Bone marrow (tissue), 2 donors: ENCODE results near the gene AIF1.

Experiments used
- DNase-seq, 2 donors: peaks; one replicate each; lab custom pipeline; 2025; lab: John Stamatoyannopoulos, UW

AIF1 gene

DNA sequence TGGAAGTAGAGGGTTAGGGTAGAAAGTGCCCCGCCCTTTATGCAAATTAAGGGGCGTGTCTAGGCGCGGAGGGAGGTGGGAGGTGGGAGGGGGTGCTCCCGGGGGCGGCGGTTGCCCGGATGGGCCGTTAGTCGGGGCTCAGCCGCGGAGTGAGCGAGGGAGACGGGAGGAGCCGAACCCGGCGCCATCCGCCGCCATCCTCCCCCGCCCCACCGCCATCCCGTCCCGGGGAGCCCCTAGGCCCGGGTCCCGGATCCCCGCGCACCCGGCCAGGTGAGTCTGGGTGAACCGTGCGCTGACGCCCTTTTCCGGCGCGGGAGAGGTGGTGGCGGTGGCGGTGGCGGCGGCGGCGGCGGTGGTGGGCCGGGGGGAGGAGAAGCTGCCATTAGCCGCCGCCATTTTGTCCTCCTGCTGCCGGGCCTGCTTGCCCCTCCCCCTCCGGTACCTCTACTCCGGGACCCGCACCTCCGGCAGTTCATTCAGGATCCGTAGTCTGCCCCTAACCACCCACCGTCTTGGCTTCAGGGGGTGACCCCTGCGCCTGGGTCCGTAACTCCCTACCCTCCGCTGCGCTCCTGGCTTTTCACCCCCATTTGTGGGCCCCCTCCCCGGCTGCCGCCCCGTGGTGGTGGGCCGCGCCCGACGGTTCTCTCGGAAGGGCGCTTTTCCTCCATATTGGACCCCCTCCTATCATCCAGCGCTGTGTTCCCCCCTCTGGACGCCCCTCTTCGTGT lies 5.7 kb downstream of the AIF1 start, which contains the start of gene PRRC2A:
TSS of gene PRRC2A (plus strand) at position 130 of the 734 bp plus-strand sequence. CDS start 2,075 bp downstream, outside the sequence.
- DNase-seq = peak; percentile 38 to 97

DNA sequence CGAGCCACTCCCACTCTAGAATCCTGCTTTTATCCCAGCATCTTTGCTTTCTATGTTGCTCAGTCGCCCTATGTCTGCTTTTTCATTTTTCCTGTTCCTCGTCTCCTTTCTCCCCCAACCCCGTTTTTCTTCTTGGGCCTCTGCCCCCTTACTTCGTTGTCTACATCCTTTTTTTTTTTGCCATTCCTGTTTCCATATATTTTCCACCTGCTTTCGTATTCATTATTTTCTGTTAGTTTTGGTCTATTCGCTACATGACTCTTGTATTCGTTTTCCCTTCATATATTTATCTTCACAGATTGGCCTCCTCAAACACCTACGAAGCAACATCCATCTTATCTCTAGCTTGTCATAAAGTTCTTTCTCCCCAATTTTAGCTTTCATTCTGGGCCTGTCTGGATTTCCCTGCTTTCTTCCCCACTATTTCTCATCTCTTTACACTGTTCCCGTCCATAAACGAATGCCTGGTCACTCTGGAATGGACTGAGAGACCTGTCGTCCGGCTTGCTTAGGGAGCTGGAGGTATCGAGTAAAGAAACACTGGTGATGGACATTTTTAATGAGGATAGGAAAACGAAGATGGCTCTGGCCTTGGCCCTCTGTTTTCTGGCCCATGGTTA lies 6.4 kb downstream of the AIF1 start:
- DNase-seq = no peak

DNA sequence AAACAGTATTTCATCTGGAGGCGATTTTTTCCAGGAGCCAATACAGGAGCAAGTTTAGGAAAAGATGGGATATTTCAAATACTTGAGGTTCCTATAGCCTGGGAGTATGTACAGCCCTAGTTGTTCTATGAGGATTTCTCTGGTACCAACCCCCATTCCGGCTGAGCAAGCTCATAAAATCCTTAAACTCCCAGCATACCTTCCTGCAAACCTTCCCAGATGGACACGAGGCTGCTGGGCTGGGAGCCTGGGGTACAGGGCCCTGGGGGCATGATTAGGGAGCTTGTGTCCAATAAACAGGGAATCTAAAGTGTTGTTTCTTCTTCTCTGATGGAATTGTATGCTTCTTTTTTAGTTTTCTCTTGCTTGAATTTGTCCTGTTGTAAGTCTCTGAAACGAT lies 7.0 kb downstream of the AIF1 start:
- DNase-seq = no peak

DNA sequence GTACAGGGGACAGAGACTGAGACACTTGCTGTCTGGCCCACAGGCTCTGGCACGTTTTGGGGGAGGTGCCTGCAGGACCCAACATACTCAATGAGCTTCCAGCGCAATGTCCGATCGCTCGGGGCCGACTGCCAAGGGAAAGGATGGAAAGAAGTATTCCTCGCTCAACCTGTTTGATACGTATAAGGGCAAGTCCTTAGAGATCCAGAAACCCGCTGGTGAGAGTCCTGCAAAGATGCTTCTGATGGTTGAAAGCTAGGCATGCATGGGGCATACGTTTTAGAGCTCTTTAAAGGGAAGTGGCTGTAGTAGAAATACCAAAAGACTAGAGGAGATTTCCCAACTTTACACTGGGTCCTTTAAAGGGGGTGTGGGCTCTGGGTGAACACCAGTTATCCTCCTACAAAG lies 7.7 kb downstream of the AIF1 start:
- no peak for DNase-seq

DNA sequence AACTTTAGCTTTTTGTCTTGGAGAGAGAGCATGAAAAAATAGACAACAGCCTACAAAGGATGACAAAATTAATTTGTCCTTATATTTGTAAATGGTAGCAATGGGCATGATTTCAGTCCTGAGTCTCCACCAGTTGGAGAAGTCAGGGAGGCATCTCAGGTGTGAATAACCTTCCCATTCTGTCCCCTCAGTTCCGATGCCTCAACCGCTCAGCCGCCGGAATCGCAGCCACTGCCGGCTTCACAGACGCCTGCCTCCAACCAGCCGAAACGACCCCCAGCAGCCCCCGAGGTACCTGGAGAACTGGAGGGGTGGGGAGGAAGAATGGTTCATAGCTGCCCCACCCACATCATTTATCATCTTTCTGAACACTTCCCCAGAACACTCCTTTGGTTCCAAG lies 9.0 kb downstream of the AIF1 start:
- no peak for DNase-seq

DNA sequence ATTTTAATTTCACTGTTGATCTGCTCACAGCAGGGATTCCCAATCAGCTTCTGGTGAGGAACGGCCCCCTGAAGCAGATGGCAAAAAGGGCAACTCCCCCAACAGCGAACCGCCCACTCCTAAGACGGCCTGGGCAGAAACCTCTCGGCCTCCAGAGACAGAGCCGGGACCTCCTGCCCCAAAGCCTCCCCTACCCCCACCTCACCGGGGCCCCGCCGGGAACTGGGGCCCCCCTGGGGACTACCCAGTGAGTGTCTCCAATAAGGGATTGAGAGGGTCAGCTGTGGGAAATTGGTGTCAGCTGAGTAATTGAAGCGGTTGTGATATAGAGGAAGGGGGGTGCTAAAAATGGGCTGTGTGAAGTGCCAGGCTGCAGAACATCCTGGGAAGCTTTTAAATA lies 11.9 kb downstream of the AIF1 start:
- DNase-seq = no peak

DNA sequence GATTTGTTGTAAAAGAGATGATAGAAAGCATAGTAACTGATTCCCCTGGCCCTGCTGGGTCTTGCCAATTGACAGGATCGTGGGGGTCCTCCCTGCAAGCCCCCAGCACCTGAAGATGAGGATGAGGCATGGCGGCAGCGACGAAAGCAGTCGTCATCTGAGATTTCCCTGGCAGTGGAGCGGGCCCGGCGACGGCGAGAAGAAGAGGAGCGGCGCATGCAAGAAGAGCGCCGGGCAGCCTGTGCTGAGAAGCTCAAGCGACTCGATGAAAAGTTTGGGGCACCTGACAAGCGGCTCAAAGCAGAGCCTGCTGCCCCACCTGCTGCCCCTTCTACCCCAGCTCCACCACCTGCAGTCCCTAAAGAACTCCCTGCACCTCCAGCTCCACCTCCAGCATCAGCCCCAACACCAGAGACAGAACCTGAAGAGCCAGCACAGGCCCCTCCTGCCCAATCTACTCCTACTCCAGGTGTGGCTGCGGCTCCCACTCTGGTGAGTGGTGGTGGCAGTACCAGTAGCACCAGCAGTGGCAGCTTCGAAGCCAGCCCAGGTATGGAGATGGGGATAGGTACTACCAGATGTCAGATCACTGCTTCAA lies 12.8 kb downstream of the AIF1 start:
- no peak for DNase-seq

DNA sequence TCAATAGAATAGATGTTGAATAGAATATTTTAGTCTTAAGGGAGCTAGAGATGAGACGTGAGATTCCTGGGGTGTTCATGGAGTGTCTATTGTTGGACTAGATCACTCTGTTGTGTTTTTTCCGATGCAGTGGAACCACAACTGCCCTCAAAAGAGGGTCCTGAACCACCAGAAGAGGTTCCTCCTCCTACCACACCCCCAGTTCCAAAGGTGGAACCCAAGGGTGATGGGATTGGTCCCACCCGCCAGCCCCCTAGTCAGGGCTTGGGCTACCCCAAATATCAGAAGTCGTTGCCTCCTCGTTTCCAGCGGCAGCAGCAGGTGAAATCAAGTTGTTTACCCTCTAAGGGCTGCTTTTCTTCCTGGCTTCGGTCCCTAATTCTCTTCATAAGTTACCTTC lies 14.0 kb downstream of the AIF1 start:
- DNase-seq = no peak

DNA sequence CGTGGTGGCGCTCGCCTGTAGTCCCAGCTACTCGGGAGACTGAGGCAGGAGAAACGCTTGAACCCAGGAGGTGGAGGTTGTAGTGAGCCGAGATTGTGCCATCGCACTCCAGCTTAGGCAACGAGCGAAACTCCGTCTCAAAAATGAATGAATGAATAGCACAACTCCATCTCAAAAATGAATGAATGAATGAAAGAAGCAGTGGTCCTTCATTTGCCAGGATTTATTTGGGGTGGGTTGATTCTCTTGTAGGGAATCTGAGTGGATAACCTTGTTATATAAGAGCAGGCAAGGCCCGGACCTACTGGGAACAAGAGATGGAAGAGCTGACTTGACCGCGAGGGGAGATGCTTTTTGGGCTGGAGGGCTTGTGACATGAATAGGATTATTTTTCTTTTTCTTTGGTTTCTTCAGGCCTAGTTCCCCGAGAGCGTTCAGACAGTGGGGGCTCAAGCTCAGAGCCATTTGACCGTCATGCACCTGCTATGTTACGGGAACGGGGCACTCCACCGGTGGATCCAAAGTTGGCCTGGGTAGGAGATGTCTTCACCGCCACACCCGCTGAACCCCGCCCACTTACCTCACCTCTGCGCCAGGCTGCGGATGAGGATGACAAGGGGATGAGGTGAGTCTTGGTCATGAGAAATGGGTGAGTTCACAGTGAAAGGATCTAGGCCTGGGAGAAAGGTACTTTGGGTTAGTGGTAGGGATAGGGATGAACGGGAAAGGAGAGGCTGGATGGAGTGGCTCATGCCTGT lies 15.3 kb downstream of the AIF1 start:
- DNase-seq = no peak

DNA sequence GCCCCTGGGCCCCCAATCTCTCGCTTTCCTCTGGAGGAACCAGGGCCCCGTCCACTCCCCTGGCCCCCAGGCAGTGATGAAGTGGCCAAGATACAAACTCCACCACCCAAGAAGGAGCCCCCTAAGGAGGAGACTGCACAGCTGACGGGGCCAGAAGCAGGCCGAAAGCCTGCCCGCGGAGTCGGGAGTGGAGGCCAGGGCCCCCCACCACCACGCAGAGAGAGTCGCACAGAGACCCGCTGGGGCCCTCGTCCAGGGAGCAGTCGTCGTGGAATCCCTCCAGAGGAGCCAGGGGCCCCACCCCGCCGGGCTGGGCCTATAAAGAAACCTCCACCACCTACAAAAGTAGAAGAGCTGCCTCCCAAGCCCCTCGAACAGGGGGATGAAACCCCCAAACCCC lies 16.2 kb downstream of the AIF1 start:
- no peak for DNase-seq

DNA sequence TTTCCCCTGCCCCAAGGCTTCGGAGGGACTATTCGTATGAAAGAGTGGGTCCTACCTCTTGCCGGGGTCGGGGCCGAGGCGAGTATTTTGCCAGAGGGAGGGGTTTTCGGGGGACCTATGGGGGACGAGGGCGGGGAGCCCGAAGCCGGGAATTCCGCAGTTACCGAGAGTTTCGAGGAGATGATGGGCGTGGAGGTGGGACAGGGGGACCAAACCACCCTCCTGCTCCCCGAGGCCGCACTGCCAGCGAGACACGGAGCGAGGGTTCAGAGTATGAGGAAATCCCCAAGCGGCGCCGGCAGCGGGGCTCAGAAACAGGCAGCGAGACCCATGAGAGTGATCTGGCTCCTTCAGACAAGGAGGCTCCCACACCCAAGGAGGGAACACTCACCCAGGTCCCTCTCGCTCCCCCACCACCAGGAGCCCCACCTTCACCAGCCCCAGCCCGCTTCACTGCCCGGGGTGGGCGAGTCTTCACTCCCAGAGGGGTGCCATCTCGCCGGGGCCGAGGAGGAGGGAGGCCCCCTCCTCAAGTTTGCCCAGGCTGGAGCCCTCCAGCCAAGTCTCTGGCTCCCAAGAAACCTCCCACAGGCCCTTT lies 16.7 kb downstream of the AIF1 start:
- no peak for DNase-seq

DNA sequence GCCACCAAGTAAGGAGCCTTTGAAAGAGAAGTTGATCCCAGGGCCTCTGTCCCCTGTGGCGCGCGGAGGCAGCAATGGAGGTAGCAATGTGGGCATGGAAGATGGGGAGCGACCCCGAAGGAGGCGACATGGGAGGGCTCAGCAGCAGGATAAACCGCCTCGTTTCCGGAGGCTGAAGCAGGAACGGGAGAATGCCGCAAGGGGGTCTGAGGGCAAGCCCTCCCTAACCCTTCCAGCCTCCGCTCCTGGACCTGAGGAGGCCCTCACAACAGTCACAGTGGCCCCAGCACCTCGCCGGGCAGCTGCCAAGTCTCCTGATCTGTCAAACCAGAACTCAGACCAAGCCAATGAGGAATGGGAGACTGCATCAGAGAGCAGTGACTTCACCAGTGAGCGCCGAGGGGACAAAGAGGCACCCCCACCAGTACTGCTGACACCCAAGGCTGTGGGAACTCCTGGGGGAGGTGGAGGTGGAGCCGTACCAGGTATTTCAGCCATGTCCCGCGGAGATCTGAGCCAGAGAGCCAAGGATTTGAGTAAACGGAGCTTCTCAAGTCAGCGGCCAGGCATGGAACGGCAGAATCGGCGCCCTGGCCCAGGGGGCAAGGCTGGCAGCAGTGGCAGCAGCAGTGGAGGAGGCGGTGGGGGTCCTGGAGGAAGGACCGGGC lies 17.4 kb downstream of the AIF1 start:
- no peak for DNase-seq

DNA sequence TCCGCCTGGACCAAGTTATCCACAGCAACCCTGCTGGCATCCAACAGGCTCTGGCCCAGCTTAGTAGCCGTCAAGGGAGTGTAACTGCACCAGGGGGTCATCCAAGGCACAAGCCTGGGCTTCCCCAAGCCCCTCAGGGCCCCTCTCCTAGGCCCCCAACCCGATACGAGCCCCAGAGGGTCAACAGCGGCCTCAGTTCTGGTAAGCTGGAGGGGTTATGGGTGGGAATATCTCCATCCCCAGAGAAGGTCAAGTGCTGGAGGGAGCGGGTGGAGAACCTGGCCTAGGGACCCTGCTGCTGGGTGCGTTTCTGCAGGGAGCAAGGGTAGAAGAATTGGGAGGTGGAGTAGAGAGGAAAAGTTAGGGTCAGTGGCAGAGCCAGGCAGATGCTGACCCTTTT lies 18.4 kb downstream of the AIF1 start:
- no peak for DNase-seq

DNA sequence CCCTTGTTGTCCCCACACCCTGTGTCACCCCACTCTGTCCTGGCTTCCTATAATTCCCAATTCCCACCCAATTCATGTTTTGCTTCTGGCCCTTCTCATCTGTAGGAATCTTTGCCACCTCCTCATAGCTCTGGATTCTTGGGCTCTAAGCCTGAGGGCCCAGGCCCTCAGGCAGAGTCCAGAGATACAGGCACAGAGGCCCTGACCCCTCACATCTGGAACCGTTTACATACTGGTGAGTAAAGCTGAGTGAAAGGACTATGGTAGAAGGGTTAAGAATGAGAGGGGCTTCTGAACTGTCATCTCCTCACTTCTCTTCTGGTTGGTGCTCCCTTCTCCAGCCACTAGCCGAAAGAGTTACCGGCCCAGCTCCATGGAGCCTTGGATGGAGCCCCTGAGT lies 19.1 kb downstream of the AIF1 start:
- no peak for DNase-seq

DNA sequence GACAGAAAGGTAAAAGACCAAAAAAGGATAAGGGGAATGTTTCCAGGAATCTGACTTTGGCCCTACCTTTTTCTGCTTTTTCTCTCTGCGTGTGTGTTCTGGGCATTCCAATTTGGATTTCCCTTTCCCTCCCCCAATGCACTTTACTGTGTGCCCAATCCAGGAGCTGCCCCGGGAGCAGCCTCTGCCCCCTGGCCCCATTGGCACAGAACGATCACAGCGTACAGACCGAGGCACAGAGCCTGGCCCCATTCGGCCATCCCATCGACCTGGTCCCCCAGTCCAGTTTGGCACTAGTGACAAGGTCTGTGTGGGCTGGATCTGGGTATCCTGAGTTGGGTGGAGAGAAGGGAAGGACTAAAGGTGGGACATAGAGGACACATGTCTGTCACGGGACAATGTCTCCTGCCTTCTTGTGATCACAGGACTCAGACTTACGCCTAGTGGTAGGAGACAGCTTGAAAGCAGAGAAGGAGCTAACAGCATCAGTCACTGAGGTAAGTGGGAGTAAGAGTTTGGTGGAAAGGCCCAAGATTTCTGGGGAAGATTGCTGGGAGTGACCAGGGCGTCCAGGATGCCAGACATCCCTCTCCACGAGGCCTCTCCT lies 20.0 kb downstream of the AIF1 start:
- no peak for DNase-seq

DNA sequence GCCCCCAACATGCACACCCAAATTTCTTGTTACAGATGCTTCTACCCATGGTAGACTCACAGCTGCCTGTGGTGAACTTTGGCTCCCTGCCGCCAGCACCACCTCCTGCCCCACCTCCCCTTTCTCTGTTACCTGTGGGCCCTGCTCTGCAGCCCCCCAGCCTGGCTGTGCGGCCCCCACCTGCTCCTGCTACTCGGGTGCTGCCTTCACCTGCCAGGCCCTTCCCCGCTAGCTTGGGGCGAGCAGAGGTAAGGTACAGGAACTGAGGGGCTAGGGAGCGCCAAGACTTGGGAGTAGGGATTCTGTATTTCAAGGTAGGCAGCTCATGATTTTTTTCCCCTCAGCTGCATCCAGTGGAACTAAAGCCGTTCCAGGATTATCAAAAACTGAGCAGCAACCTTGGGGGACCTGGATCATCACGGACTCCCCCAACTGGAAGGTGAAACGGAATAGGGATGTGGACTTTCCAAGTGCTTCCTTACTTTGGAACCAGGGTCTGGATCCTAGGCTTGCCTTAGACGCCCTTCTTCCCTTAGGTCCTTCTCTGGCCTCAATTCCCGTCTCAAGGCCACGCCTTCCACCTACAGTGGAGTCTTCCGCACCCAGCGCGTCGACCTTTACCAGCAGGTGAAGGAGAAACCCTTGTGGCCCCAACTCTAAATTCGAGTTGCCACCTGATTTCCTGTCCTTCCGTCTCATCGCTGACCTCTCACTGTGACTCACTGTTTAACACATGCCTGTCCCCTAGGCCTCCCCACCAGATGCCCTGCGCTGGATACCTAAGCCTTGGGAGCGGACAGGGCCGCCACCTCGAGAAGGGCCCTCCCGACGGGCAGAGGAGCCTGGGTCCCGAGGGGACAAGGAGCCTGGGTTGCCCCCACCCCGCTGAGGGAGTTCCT lies 21.9 kb downstream of the AIF1 start:
- DNase-seq = no peak

DNA sequence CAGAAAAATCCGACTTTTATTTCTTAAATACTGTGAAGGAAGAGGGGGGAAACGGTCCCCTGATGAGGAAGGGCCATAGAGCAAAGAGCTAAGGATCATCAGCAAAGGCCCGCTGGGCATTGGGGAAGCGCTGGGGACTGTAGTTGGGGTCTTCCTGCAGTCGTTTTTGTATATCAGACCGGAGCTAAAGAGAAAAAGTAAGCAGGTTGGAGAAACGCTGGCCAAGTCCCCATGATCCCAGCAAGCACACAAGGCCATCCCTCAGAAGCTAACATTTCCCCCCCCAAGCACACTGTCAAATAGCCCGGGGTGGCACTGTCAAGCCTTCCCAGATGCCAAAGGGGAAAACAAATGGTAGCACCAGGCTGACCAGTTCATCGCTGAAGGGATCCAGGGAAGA lies 24.0 kb downstream of the AIF1 start:
- no peak for DNase-seq

DNA sequence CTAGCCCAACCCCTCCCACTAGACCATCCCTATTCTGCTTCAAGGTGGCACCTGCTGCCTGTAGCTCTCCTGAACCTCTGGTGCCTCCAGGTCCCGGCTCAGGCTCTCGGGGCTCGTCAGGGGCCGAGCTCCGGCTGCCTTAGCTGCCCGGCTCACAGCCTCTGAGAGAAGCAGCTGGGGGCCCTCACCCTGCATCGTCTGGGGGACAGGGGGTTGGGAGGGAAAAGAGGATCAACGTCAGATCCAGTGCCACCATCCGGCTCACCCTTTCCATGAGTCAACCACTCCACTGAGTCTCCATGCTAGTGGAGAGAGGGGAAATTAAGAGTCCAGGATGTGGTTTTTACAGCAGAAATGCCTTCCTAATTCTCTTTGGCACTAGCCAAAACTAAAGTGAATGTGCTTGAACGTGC lies 24.4 kb downstream of the AIF1 start:
- no peak for DNase-seq

DNA sequence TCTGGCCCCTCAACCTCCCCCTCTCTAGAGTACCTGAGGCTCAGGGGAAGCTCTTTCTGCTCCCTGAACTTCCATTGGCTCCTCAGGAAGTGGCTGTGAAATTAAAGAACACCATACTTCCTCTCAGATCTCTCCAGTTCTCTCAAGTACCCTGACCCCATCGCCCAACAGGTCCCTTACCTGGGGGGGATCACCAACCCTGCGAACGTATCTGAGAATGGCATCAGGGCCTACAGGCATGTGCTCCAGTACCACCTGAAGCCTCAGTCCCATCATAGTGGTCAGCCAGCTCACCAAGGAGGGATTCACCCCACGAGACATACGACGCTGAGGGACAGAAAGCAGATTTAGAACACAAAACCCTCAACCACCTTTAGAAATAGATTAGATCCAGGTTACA lies 25.6 kb downstream of the AIF1 start:
- no peak for DNase-seq

DNA sequence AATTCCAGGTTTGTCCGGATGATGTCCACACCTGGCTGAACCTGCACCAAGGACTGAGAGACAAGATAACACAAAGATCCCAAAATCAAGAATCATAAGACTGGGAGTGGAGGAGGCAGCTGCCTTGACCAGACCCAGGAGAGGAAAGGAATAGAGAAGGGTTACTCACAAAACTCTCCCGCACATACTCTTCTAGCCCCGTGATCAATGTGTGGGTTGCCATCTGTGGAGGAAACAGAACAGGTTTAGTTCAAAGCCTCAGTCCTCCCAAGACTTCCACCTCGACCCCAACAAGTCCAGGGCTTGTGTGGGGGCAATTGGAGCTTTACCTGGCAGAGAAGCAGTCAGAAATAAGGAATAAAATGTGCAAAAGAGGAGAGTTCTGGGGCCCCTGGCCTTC lies 26.3 kb downstream of the AIF1 start:
- no peak for DNase-seq
